HG03469 (cell line): Measurements from ENCODE around the gene TMSB4X.
"Not testable (repeated sequence)": the region's sequence is repeated elsewhere in the genome, so short reads cannot be mapped to it uniquely, and the experiment has no call there.

Source experiments
- ATAC-seq: cut with Tn5 transposase; IDR thresholded peaks from one replicate; pipeline ENCODE4 v1.9.1; 2021; ENCODE audit warnings: mild to moderate bottlenecking, moderate library complexity, moderate number of reproducible peaks; ENCODE audit not compliant: unreplicated experiment

The TMSB4X gene

GRCh38 chrX:12954981-12955380 is 19.9 kb upstream of the TMSB4X start:
- ATAC-seq = no peak

GRCh38 chrX:12955882-12956703 is 18.8 kb upstream of the TMSB4X start:
- ATAC-seq = peak; percentile 28

- peak; percentile 28 for ATAC-seq
Measured at GRCh38 chrX:12956704-12957534, 18.0 kb upstream of the TMSB4X start.

GRCh38 chrX:12958059-12958458 is 16.9 kb upstream of the TMSB4X start:
- no peak for ATAC-seq

- no peak for ATAC-seq
Measured at GRCh38 chrX:12958461-12958860, 16.4 kb upstream of the TMSB4X start.

GRCh38 chrX:12961196-12961718 is 13.7 kb upstream of the TMSB4X start:
- no peak for ATAC-seq

- ATAC-seq = no peak
Measured at GRCh38 chrX:12962041-12962504, 12.8 kb upstream of the TMSB4X start.

GRCh38 chrX:12963210-12963850 is 11.6 kb upstream of the TMSB4X start:
- not testable (repeated sequence) for ATAC-seq

- ATAC-seq = no peak
Measured at GRCh38 chrX:12965131-12965940, 9.6 kb upstream of the TMSB4X start.

- no peak for ATAC-seq
Measured at GRCh38 chrX:12966151-12966550, 8.8 kb upstream of the TMSB4X start.

- ATAC-seq = no peak
Measured at GRCh38 chrX:12967711-12968465, 7.0 kb upstream of the TMSB4X start.

GRCh38 chrX:12970691-12971202 is 4.2 kb upstream of the TMSB4X start:
- ATAC-seq = no peak

GRCh38 chrX:12971282-12972003 is 3.5 kb upstream of the TMSB4X start:
- no peak for ATAC-seq

- ATAC-seq = no peak
Measured at GRCh38 chrX:12972243-12972642, 2.7 kb upstream of the TMSB4X start.

- no peak for ATAC-seq
Measured at GRCh38 chrX:12972878-12973560, 1.9 kb upstream of the TMSB4X start.

GRCh38 chrX:12973561-12974304 is 1.2 kb upstream of the TMSB4X start:
- ATAC-seq = no peak

GRCh38 chrX:12974305-12974795 is 560 bp upstream of the TMSB4X start:
- ATAC-seq = peak; percentile 1
